HCT116 (cell line): ENCODE results near the gene SULT2B1. TPM values are rescaled to one million over a fixed set of nuclear protein-coding genes. Genes with fewer than 3 reads are reported as not detected.

Experiments used
- ATAC-seq: fragments of 200-7000 bp; cut with Tn5 transposase; 2 replicates; pipeline ENCODE4 v1.9.1; 2020; ENCODE audit warnings: mild to moderate bottlenecking, moderate library complexity
- BruUV-seq: library from RNA; stranded (reverse); fragments of 400-500 nt; replicated peaks from 2 replicates; lab custom pipeline; 2021; lab: Mats Ljungman, UMichigan
- CTCF ChIA-PET: fragments of 300-600 bp; sonication (Branson Sonifier 250); formaldehyde crosslinking; loops from one replicate; lab custom pipeline; 2021; ENCODE audit warnings: antibody characterized with exemption; lab: Charles Lee
- POLR2A ChIA-PET: fragments of 300-600, 350-600 bp; sonication (Branson Sonifier 250); formaldehyde crosslinking; loops from one replicate; lab custom pipeline; 2021; ENCODE audit warnings: antibody characterized with exemption; lab: Charles Lee
- RAD21 ChIA-PET, 2 experiments: fragments of 300-600 bp; sonication (Branson Sonifier 250); formaldehyde crosslinking; loops; one replicate each; lab custom pipeline; 2023; ENCODE audit warnings: low total read pairs in 2 of 2; ENCODE audit not compliant: uncharacterized antibody in 2 of 2, unreplicated experiment in 2 of 2, low non-redundant PET in 1 of 2; lab: Charles Lee
- DNase-seq: peaks from one replicate; pipeline ENCODE4 v3.0.0-alpha.2; 2010; ENCODE audit warnings: low read depth, low spot score
- H2AFZ ChIP-seq: fragments of 200-600 bp; shearing (Covaris generic), sonication (generic); 2 replicates; pipeline ENCODE4 v1.6.1; 2017; ENCODE audit warnings: low read depth, mixed run types, mixed read lengths, antibody characterized with exemption, low read length; ENCODE audit not compliant: poor library complexity, severe bottlenecking
- H3K27ac ChIP-seq: 2 replicates; pipeline ENCODE4 v1.5.1; 2012; ENCODE audit warnings: low read depth, low read length
- H3K27me3 ChIP-seq: fragments of 200-600 bp; sonication (generic); 2 replicates; pipeline ENCODE4 v1.6.1; 2016; ENCODE audit warnings: mixed run types, low read length, mixed read lengths; ENCODE audit not compliant: insufficient read depth
- H3K36me3 ChIP-seq, 2 experiments: fragments of 200-500 bp in 1 of 2; fragments of 200-600 bp in 1 of 2; sonication (Bioruptor generic) in 1 of 2; sonication (generic) in 1 of 2; 2 replicates each; pipeline versions ENCODE4 v1.5.1 to v1.6.1; 2014 to 2016; ENCODE audit warnings: low read length in 2 of 2, inconsistent platforms in 1 of 2, mixed read lengths in 1 of 2, mixed run types in 1 of 2; ENCODE audit not compliant: insufficient read depth in 2 of 2, control insufficient read depth in 1 of 2
- H3K4me1 ChIP-seq, 2 experiments: fragments of 200-600 bp in 1 of 2; sonication (generic) in 1 of 2; 2 replicates each; pipeline versions ENCODE4 v1.5.1 to v1.6.1; 2012 to 2017; ENCODE audit warnings: low read length in 2 of 2, inconsistent platforms in 1 of 2, mild to moderate bottlenecking in 1 of 2, mixed read lengths in 1 of 2, mixed run types in 1 of 2, moderate library complexity in 1 of 2; ENCODE audit not compliant: insufficient read depth in 2 of 2, control insufficient read depth in 1 of 2
- H3K4me2 ChIP-seq: fragments of 200-600 bp; sonication (generic); 2 replicates; pipeline ENCODE4 v1.6.1; 2017; ENCODE audit warnings: mixed run types, low read length, mixed read lengths
- H3K4me3 ChIP-seq, 2 experiments: fragments of 200-600 bp in 1 of 2; sonication (generic) in 1 of 2; replicated peaks in 1 of 2; 2 replicates each; pipeline ENCODE4 v1.5.1; 2011 to 2016; ENCODE audit warnings: low read length in 2 of 2, control low read depth in 1 of 2, low read depth in 1 of 2, mild to moderate bottlenecking in 1 of 2, mixed read lengths in 1 of 2, mixed run types in 1 of 2
- H3K79me2 ChIP-seq: fragments of 200-600 bp; sonication (generic); 2 replicates; pipeline ENCODE4 v1.6.1; 2017; ENCODE audit warnings: mild to moderate bottlenecking, mixed run types, low read length, moderate library complexity, mixed read lengths; ENCODE audit not compliant: insufficient read depth
- H3K9ac ChIP-seq: fragments of 200-600 bp; sonication (generic); 2 replicates; pipeline ENCODE4 v1.6.1; 2016; ENCODE audit warnings: low read length, mixed read lengths
- H3K9me2 ChIP-seq: fragments of 200-600 bp; sonication (generic), shearing (Covaris generic); 2 replicates; pipeline ENCODE4 v1.6.1; 2017; ENCODE audit warnings: mixed run types, mild to moderate bottlenecking, moderate library complexity; ENCODE audit not compliant: insufficient read depth
- H3K9me3 ChIP-seq, 2 experiments: fragments of 200-500 bp in 1 of 2; fragments of 200-600 bp in 1 of 2; sonication (Bioruptor generic) in 1 of 2; sonication (generic) in 1 of 2; 2 replicates each; pipeline ENCODE4 v1.6.1; 2014 to 2017; ENCODE audit warnings: low read length in 2 of 2, mixed read lengths in 2 of 2, inconsistent platforms in 1 of 2, low read depth in 1 of 2, mild to moderate bottlenecking in 1 of 2, mixed run types in 1 of 2, moderate library complexity in 1 of 2; ENCODE audit not compliant: control insufficient read depth in 1 of 2, insufficient read depth in 1 of 2
- H4K20me1 ChIP-seq: fragments of 200-600 bp; sonication (generic), shearing (Covaris generic); 2 replicates; pipeline ENCODE4 v1.6.1; 2017; ENCODE audit warnings: mixed run types, mild to moderate bottlenecking, moderate library complexity; ENCODE audit not compliant: insufficient read depth
- FOSL1 ChIP-seq: IDR thresholded peaks from 2 replicates; pipeline ENCODE4 v1.6.1; 2012; ENCODE audit warnings: low read depth
- RAD21 ChIP-seq: IDR thresholded peaks from 2 replicates; pipeline ENCODE4 v1.6.1; 2012; ENCODE audit warnings: low read depth, mild to moderate bottlenecking
- SIN3A ChIP-seq: IDR thresholded peaks from 2 replicates; pipeline ENCODE4 v1.6.1; 2012; ENCODE audit warnings: low read depth
- TCF7L2 ChIP-seq: IDR thresholded peaks from 2 replicates; pipeline ENCODE4 v1.7.0; 2011; ENCODE audit warnings: borderline replicate concordance, inconsistent platforms; ENCODE audit not compliant: insufficient read depth, insufficient read length; ENCODE audit errors: extremely low read depth
- YY1 ChIP-seq: IDR thresholded peaks from 2 replicates; pipeline ENCODE4 v1.6.1; 2011; ENCODE audit warnings: low read length, low read depth, moderate library complexity, mild to moderate bottlenecking; ENCODE audit not compliant: insufficient replicate concordance; ENCODE audit errors: extremely low read depth
- intact Hi-C: fragments of 100-400 bp; cut with micrococcal nuclease; formaldehyde crosslinking; loops from 2 replicates; pipeline ENCODE4 v1.10.0; 2022
- total RNA-seq: library from RNA; stranded (reverse); gene quantifications from one replicate; pipeline ENCODE4 v1.2.1, GENCODE V29; 2021; ENCODE audit not compliant: unreplicated experiment

SULT2B1 gene
- total RNA-seq, 1 experiment from 2014 or later: 4.8 TPM

- POLR2A ChIA-PET: interaction anchor here (1.3 to 2.6 kb wide), 3 partner anchors 9 to 14 kb away, joined by 4 to 16 read pairs (median 11); partner anchors contain the start of genes CA11, RPL18 and SPHK2
- Histone ChIP-seq H3K36me3 (peaks cover 2 to 13% of the 10 kb centered on the region in 2 experiments; a peak in 1 of 4 replicates), H3K9me3 (no peaks in the 10 kb centered on the region), H3K9ac (peak overlapping the region; percentile 96), H2AFZ (no peak overlapping the region), H3K4me2 (peak overlapping the region; percentile 93), H3K9me2 (no peaks in the 10 kb centered on the region), H3K27me3 (no peaks in the 10 kb centered on the region), H4K20me1 (no peaks in the 10 kb centered on the region), H3K27ac (peak overlapping the region; percentile 95), H3K4me3 (no peak overlapping the region), H3K79me2 (peaks cover 18% of the 10 kb centered on the region), H3K4me1 (peaks cover 39 to 75% of the 10 kb centered on the region in 2 experiments)
- TF ChIP-seq SIN3A (no peak), RAD21 (no peak), TCF7L2 (peak; percentile 58), FOSL1 (no peak)
- no peak for DNase-seq
- RAD21 ChIA-PET: no interaction called here
- CTCF ChIA-PET: no interaction called here
- no TSS peak for BruUV-seq
- ATAC-seq: no peak
- intact Hi-C loops: no loop called here
Measured at GRCh38 chr19:48632692-48633147, 80.7 kb downstream of the SULT2B1 start.

- DNase-seq (no peak), ATAC-seq (no peak)
- CTCF ChIA-PET: no interaction called here
- Histone ChIP-seq H3K36me3 (peaks cover 2 to 13% of the 10 kb centered on the region in 2 experiments; a peak in 1 of 4 replicates), H3K27ac (peak overlapping the region; percentile 95), H3K27me3 (no peaks in the 10 kb centered on the region), H3K9me3 (no peaks in the 10 kb centered on the region), H4K20me1 (no peaks in the 10 kb centered on the region), H3K4me1 (peaks cover 38 to 79% of the 10 kb centered on the region in 2 experiments), H3K4me2 (peak overlapping the region; percentile 93), H3K79me2 (peaks cover 18% of the 10 kb centered on the region), H3K4me3 (peak overlapping the region; percentile 43 to 83), H2AFZ (no peak overlapping the region), H3K9ac (peak overlapping the region; percentile 96), H3K9me2 (no peaks in the 10 kb centered on the region)
- RAD21 ChIA-PET: interaction anchor here in 1 of 2 experiments (1.0 kb wide), 1 partner anchor 14 kb away, joined by 3 read pairs; the partner anchor contains the start of genes RPL18 and SPHK2
- no peak for TF ChIP-seq YY1
- POLR2A ChIA-PET: interaction anchor here (0.6 to 2.6 kb wide), 6 partner anchors 9 to 156 kb away, joined by 3 to 16 read pairs (median 7); partner anchors contain the start of genes CA11, RPL18 and SPHK2
- intact Hi-C loops: no loop called here
- no TSS peak for BruUV-seq
Measured at GRCh38 chr19:48633148-48634035, 81.4 kb downstream of the SULT2B1 start.
